BJ (cell line): ENCODE data around the gene PLEKHA8. TPM values are rescaled to one million over a fixed set of nuclear protein-coding genes. Genes with fewer than 3 reads are reported as not detected.

Experiments used
- CTCF ChIA-PET: fragments of 350-600 bp; formaldehyde crosslinking; extraction: SDS; loops from one replicate; lab custom pipeline; 2021; ENCODE audit warnings: antibody characterized with exemption, inconsistent platforms; lab: Yijun Ruan, JAX
- POLR2A ChIA-PET: fragments of 300-600 bp; sonication (Branson Sonifier 250); formaldehyde crosslinking; extraction: SDS; loops from one replicate; lab custom pipeline; 2021; ENCODE audit warnings: antibody characterized with exemption; lab: Charles Lee
- DNase-seq: peaks from one replicate; pipeline ENCODE4 v3.0.0-alpha.2; 2011; ENCODE audit warnings: low read depth
- H3K27me3 ChIP-seq: 2 replicates; pipeline ENCODE4 v1.6.0; 2011; ENCODE audit warnings: low read length; ENCODE audit not compliant: control insufficient read depth, insufficient read depth
- H3K36me3 ChIP-seq: 2 replicates; pipeline ENCODE4 v1.5.1; 2011; ENCODE audit warnings: low read length; ENCODE audit not compliant: control insufficient read depth, insufficient read depth
- H3K4me3 ChIP-seq: 2 replicates; pipeline ENCODE4 v1.5.1; 2011; ENCODE audit warnings: low read depth, mild to moderate bottlenecking, control low read depth, low read length
- polyA plus RNA-seq: library from polyadenylated mRNA; depleted of rRNA; stranded (reverse); fragments of >200 nt; gene quantifications from 2 replicates; pipeline ENCODE4 v1.2.3, GENCODE V29; 2011
- TF ChIP-seq, protein P1 (sequence below): IDR thresholded peaks from 2 replicates; pipeline ENCODE4 v1.5.1; 2011; ENCODE audit warnings: low read depth, mild to moderate bottlenecking, control low read depth, inconsistent platforms, low read length, moderate library complexity; ENCODE audit not compliant: insufficient read depth

Gene PLEKHA8
- polyA plus RNA-seq, 1 experiment: 4.2 TPM

DNA sequence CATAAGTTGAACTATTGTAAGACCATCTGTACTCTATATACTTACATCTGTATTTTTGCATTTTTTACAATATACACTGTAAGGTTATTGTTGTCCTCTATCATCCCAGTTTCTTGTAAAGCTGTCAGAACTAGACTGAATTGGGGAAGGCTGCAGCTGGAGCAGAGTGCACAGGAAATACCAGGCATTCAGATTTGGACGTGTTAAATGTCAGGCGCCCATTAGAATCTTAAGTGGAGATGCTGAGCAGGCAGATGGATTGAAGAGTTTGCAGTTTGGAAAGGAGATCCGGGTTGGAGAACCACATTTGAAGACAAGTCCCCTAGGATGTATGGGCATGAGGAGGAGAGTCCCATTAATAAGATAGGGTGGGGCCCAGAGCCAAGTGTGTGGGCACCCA lies 147.0 kb downstream of the PLEKHA8 start:
- ChIA-PET CTCF (interaction anchor here (0.7 to 3.0 kb wide), 3 partner anchors 11 to 390 kb away, joined by 3 to 16 read pairs (median 3); no protein-coding TSS in a partner anchor), POLR2A (no interaction called here)
- TF ChIP-seq, protein P1, sequence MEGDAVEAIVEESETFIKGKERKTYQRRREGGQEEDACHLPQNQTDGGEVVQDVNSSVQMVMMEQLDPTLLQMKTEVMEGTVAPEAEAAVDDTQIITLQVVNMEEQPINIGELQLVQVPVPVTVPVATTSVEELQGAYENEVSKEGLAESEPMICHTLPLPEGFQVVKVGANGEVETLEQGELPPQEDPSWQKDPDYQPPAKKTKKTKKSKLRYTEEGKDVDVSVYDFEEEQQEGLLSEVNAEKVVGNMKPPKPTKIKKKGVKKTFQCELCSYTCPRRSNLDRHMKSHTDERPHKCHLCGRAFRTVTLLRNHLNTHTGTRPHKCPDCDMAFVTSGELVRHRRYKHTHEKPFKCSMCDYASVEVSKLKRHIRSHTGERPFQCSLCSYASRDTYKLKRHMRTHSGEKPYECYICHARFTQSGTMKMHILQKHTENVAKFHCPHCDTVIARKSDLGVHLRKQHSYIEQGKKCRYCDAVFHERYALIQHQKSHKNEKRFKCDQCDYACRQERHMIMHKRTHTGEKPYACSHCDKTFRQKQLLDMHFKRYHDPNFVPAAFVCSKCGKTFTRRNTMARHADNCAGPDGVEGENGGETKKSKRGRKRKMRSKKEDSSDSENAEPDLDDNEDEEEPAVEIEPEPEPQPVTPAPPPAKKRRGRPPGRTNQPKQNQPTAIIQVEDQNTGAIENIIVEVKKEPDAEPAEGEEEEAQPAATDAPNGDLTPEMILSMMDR: no peak
- no peak for DNase-seq
- Histone ChIP-seq H3K36me3 (no peaks in the 10 kb centered on the region), H3K27me3 (no peaks in the 10 kb centered on the region), H3K4me3 (no peak overlapping the region)

DNA sequence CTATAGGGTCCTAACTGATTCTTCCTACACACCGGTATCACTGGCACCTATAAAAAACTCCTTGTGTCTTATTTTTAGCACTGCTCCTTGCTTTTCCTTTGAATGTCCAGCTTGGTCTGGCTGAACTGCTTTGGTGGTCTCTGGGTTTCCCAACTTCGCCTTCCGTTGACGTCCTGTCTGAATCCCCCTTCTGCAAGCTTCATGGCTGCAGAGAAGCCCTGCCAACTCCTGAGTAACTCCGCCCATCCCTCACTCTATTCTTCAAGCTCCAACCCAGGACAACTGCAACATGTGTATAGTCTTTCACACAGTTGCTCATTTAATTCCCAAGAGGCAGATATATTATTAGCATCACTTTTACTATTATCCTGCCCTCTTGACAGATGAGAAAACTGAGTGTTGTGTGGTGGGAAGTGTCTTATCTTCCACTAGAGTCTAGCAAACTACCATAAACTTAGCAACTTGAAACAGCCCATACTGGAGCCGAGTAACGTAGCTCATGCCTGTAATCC lies 147.5 kb downstream of the PLEKHA8 start:
- H3K4me3 ChIP-seq: no peak overlapping the region
- H3K27me3 ChIP-seq: no peaks in the 10 kb centered on the region
- ChIA-PET CTCF (interaction anchor here (0.9 to 1.1 kb wide), 3 partner anchors 11 to 94 kb away, joined by 3 to 4 read pairs (median 3); no protein-coding TSS in a partner anchor), POLR2A (no interaction called here)
- H3K36me3 ChIP-seq: no peaks in the 10 kb centered on the region
- TF ChIP-seq, protein P1: no peak
- no peak for DNase-seq

DNA sequence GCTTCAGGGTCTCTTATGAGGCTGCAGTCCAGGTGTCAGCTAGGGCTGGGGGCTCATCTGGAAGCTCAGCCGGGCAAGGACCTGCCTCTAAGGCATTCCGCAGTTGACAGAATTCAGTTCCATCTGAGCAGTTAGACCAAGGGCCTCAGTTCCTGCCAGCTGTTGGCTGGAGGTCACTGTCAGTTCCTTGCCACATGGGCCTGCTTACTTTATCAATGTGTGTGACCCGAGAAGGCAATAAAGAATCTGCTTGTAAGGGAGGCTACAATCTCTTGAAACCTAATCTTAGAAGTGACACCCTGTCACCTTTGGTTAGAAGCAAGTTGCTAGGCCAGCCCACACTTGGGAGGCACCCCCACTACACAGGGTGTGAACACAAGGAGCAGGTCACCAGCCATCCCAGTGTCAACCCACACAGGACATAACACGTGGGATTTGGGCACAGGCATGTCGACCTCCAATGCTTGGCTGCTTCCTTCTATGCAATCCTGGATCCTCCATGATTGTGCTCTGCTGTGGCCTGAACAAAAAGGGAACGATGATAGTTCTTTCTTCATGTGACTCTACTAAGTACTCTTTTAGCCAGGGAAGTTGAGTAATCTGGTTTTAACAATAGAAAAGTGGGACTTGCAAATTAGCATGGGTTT lies 148.4 kb downstream of the PLEKHA8 start:
- Histone ChIP-seq H3K27me3 (no peaks in the 10 kb centered on the region), H3K4me3 (no peak overlapping the region), H3K36me3 (no peaks in the 10 kb centered on the region)
- CTCF ChIA-PET: interaction anchor here (0.9 kb wide), 2 partner anchors 12 to 93 kb away, joined by 3 to 4 read pairs; no protein-coding TSS in a partner anchor
- POLR2A ChIA-PET: no interaction called here
- no peak for DNase-seq
- TF ChIP-seq, protein P1: no peak

DNA sequence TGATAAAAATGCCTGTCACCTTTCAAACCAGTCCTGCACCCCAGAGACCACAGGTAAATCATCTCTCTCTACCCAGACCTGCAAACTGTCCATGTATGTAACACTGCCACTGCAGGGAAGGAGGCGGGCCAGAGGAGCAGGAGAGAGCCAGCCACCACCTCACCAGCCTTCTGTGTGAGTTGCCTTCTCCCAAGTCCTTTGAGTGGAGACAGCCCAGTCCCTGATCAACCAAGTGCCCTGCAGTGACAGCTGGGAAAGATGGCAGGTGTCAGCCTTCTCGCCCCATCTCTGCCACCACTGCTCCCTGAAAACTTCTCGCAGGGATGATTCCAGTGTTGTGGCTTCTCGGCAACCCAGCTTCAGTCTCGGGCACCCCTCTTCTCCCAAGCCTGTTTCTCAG lies 149.0 kb downstream of the PLEKHA8 start:
- Histone ChIP-seq H3K4me3 (no peak overlapping the region), H3K27me3 (no peaks in the 10 kb centered on the region), H3K36me3 (no peaks in the 10 kb centered on the region)
- CTCF ChIA-PET: no interaction called here
- TF ChIP-seq, protein P1: no peak
- POLR2A ChIA-PET: no interaction called here
- no peak for DNase-seq

DNA sequence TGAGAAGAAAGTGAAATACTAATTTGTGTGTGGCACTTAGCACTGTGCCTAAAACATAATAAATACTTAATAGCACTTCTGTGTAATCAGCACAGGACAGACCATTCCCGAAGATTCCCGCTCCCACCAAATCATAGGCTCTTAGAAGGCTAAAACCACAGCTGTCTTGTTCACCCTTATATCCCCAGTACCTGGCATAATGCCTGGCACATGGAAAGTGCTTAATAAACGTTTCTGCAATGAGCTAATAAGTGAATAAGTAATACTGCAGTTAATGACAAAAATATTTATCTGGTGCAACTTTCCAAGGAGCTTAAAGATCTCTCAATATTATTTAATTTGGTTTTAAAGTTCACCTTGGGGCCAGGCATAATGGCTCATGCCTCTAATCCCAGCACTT lies 149.8 kb downstream of the PLEKHA8 start:
- TF ChIP-seq, protein P1: no peak
- no peaks in the 10 kb centered on the region for H3K36me3 ChIP-seq
- no peak overlapping the region for H3K4me3 ChIP-seq
- no peaks in the 10 kb centered on the region for H3K27me3 ChIP-seq
- DNase-seq: no peak
- ChIA-PET POLR2A (no interaction called here), CTCF (no interaction called here)
